ENCODE measurements around the gene VPS54. TPM values are rescaled to one million over a fixed set of nuclear protein-coding genes. Genes with fewer than 3 reads are reported as not detected.

VPS54 gene
- polyA plus RNA-seq, 4 donors = 41.2 to 53.9 (median 52.0) TPM

- no peak for DNase-seq (ENCODE audit: low read depth in 4 of 4, low spot score in 3 of 4)
These were observed 144.1 kb downstream of the VPS54 start for GRCh38 chr2:63875131-63875527.

- no peak for DNase-seq (ENCODE audit: low read depth in 4 of 4, low spot score in 3 of 4)
These were observed 144.8 kb downstream of the VPS54 start for GRCh38 chr2:63874204-63875130.

DNA sequence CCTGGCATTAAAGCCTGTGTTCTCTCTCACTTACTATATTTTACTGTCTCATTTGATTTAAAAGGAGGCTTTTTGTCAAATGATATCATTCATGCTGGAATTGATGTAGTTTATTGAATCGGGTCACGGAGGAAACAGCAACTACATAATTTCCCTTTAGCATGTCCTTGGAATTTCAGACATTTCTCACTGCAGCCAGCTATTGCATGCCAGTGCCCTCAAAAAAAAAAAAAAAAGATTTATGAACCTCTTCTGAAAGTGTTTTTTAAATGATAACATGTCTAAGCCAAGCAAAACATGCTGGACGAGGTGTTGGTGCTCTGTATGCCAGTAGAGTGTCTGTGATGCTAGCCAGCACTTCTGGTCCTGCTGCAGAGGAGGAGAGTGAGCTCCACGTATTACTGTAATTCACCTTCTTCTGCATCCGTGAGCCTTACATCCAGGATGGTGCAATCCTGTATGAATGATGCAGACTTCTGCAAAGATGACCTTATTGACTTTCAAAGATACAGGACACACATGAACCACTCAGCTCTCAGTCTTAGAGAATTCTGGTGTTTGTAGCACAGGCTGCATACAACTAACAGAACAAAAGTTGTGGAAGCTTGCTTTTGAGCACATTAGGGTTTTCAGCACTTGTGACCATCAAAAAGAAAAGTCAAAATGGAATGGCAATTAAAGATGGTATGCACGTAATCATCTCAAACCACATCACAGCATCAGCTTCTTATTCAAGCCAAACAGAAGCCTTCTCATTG, 146.5 kb downstream of the VPS54 start:
- no peak for DNase-seq (ENCODE audit: low read depth in 4 of 4, low spot score in 3 of 4)

DNA sequence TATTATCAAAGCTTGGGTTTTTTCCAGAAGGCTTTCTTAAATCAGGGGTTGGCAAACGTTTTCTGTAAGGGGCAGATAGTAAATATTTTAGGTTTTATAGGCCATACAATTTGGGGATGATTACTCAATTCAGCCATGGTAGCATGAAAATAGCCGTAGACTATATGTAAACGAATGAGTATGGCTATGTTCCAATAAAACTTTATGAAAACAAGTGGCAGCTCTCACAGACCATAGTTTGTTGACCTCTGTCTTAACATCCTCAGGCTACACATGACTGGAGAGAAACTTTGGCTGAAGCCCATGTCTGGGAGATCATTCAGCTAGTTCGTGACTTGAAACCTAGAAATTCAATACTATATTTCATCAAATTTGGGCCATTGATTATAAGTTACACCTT, 147.4 kb downstream of the VPS54 start:
- no peak for DNase-seq (ENCODE audit: low read depth in 4 of 4, low spot score in 3 of 4)

- no peak for DNase-seq (ENCODE audit: low read depth in 4 of 4, low spot score in 3 of 4)
These were observed 148.5 kb downstream of the VPS54 start for GRCh38 chr2:63870679-63871078.

- DNase-seq (ENCODE audit: low read depth in 4 of 4, low spot score in 3 of 4) = no peak
These were observed 153.1 kb downstream of the VPS54 start for GRCh38 chr2:63866009-63866709.

DNA sequence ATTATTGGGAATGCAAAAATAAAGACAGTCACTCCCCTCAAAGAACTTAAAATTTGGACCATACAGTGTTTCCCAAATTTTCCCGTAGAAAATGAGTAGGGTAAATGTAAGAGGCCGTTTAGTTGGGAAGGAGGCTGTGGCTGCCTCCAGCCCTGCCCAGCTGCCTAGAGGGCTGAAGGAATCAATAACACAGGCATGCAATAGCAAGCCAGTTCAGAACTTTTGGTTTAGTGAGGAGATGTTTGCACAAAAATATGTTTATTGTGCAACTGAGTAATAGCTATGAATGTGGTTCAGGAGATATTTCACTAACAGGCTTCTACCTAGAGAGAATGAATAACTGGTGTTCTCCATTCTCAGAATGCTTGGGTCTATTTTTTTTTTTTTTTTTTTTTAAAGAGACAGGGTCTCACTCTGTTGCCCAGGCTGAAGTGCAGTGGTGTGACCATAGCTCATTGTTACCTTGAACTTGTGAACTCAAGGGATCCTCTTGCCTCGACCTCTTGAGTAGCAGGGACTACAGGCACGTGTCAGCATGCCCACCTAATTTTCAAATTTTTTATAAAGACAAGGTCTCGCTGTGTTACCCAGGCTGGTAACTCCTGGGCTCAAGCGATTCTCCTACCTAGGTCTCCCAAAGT, 153.9 kb downstream of the VPS54 start:
- no peak for DNase-seq (ENCODE audit: low read depth in 4 of 4, low spot score in 3 of 4)

GRCh38 chr2:63863707-63864106, 155.5 kb downstream of the VPS54 start:
- DNase-seq (ENCODE audit: low read depth in 4 of 4, low spot score in 3 of 4) = no peak

GRCh38 chr2:63862806-63863205, 156.4 kb downstream of the VPS54 start:
- DNase-seq (ENCODE audit: low read depth in 4 of 4, low spot score in 3 of 4) = no peak

GRCh38 chr2:63861220-63861822, 157.9 kb downstream of the VPS54 start:
- DNase-seq (ENCODE audit: low read depth in 4 of 4, low spot score in 3 of 4) = peak in 1 of 4 donors; percentile 33

- no peak for DNase-seq (ENCODE audit: low read depth in 4 of 4, low spot score in 3 of 4)
These were observed 160.9 kb downstream of the VPS54 start for GRCh38 chr2:63858291-63858690.

DNA sequence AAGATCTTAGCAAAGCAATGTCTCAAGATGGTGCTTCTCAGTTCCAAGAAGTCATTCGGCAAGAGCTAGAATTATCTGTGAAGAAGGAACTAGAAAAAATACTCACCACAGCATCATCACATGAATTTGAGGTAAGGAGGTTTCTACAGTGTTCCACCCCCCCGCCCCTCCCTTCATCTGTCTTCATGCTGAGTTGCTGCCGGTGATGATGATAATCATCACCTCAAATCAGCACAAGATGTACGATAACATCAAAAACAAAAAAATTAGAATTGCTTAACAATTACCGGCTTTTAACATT, 163.0 kb downstream of the VPS54 start:
- no peak for DNase-seq (ENCODE audit: low read depth in 4 of 4, low spot score in 3 of 4)

- DNase-seq (ENCODE audit: low read depth in 4 of 4, low spot score in 3 of 4) = no peak
These were observed 163.6 kb downstream of the VPS54 start for GRCh38 chr2:63855418-63856302.

DNA sequence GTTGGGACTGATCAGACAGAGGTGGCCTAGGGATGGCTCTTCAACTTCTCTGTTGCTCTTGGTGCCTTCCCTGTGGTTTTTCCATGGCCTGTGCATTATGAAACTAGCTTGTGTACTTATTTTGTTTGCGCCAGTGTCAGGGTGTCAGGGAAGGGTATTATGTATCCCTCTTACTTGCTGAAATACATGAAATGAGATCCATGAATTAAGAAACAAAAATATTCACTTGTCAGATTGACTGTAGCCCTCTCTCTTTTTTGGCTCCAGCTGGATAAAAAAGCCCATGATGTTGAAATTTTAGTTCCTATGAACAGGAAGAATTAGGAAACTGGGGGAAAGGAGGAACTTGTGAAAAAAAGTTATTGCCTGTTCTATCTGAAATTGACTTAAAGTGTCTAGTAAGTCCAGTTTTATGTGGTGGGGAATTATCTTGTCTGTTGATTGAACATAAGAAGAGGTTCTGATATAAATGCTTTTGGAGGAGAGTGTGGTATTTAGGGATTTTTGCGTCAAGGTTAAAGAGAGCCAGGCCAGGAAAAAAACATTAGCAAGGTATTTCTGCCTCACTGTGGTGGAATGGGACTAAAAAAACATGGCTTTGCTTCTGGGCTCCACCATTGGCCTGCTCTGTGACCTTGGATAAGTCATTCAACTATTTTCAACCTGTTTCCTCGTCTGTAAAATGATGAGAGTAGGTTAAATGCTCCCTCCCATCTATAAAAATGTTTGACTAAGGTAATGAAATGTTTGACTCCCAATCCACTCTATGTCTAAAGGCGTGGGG, 165.5 kb downstream of the VPS54 start:
- no peak for DNase-seq (ENCODE audit: low read depth in 4 of 4, low spot score in 3 of 4)

GRCh38 chr2:63851691-63852311, 167.4 kb downstream of the VPS54 start:
- no peak for DNase-seq (ENCODE audit: low read depth in 4 of 4, low spot score in 3 of 4)

- no peak for DNase-seq (ENCODE audit: low read depth in 4 of 4, low spot score in 3 of 4)
These were observed 168.6 kb downstream of the VPS54 start for GRCh38 chr2:63850649-63851048.

GRCh38 chr2:63850204-63850571, 169.0 kb downstream of the VPS54 start:
- DNase-seq (ENCODE audit: low read depth in 4 of 4, low spot score in 3 of 4) = no peak

Data from right renal pelvis (tissue), 4 donors.